ENCODE data around the gene NHERF1.

The NHERF1 gene

GRCh38 chr17:74750327-74751069 is 2.1 kb downstream of the NHERF1 start:
- DNase-seq: no peak

- DNase-seq: no peak
Observed at GRCh38 chr17:74752415-74752814, 4.0 kb downstream of the NHERF1 start.

GRCh38 chr17:74752822-74753401 is 4.5 kb downstream of the NHERF1 start:
- DNase-seq: no peak

DNA sequence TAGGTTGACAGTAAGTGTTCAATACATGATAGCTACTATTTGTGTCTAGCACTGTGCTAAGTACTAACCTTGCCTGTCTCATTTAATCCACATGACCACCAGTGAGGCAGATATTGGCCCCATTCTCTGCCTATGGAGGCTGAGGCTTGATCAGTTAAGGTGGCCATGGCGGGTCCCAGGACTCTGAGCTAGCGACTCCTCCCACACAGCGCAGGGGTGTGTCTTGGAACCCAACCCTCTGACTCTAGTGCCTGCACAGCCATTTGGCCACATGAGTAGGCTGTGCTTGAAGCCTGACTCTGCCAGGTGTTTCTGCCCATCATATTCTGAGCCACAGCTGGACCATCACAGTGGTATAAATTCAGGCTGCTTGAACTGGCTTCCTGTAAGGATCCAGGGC is 6.4 kb downstream of the NHERF1 start:
- no peak for DNase-seq

DNA sequence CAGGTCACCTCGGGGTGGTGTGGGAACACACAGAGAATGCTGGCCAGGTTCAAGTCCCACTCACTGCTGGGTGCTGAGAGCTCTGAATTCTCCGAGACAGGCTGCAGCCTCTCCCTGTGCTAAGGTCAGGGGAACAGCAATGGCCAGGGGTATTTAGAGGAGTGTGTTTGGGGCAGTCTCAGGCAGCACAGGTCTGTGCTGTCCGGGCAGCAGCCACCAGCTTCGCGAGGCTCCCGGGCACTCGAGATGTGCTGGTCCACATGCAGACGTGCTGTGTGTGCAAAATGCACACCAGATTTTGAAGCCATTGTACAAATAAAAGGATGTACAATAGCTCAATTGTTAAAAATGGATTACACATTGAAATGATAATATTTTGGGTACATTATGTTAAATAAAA is 7.1 kb downstream of the NHERF1 start:
- DNase-seq: no peak

- no peak for DNase-seq
Observed at GRCh38 chr17:74756891-74757290, 8.5 kb downstream of the NHERF1 start.

DNA sequence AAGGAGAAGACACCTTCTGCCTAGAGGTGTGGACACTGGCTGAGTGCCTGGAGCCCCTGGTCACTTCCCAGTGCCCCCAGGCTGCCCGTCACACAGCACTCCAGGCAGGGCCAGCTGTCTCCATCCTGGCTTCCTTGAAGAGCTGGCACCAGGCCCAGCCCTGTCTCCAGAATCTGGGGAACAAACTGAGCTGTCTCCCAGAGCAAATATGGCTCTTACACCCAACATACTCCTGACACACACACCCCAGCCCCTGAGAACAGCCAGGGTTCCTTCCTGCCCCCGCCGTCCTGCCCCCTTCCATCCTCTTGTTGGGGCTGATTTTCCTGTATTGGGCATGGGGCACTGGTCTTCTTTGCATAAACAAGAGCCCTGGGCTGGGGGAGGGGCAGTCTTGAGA is 9.1 kb downstream of the NHERF1 start:
- no peak for DNase-seq

GRCh38 chr17:74757931-74758847 is 9.8 kb downstream of the NHERF1 start:
- DNase-seq: no peak

- no peak for DNase-seq
Observed at GRCh38 chr17:74758848-74759168, 10.4 kb downstream of the NHERF1 start.

DNA sequence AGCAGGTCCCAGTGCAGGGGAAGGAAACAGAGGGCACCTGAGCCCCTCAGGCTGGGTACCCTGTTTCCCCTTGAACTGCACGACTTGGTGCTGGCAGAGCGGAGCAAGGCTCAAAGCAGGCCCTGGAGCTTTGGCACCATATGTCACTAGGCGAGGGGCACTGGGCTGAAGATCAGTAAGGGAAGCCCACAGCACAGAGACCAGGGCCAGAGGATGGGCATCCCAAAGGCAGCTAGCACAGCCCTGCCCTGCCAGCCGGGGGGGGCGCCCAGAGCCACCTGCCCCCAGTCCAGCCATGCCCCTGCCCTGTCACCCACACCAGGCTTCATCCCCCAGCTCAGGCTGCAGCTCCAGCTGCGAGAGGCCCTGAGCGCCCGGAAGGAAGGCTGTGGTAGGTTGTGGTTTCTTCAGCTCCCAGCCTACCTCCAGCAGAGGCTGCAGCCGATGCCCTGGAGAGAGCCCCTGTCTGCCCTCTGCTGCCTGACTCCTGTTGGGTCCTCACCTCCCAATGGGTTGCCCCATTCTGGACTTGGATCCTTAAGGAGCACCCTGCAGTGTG is 10.9 kb downstream of the NHERF1 start:
- peak; percentile 62 for DNase-seq

DNA sequence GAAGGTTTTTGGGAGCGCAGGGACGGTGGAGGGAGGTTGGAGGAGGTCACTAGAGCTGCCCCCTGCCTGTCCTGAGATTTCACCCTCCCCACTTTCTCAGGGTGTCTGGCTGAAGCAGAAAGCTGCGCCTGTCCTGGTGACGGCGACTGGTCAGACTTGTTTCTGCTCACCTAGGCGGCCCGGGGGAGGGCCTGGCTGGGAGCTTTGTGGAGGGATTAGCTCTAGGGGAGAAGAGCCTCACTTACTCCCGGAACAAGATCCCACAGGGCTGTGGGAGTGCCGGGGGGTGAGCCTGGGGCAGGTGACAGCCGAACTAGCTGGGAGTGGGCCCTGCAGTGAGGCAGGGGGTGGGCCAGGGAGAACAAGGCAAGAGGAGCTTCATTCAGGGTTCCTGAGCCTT is 11.5 kb downstream of the NHERF1 start:
- DNase-seq: no peak

DNA sequence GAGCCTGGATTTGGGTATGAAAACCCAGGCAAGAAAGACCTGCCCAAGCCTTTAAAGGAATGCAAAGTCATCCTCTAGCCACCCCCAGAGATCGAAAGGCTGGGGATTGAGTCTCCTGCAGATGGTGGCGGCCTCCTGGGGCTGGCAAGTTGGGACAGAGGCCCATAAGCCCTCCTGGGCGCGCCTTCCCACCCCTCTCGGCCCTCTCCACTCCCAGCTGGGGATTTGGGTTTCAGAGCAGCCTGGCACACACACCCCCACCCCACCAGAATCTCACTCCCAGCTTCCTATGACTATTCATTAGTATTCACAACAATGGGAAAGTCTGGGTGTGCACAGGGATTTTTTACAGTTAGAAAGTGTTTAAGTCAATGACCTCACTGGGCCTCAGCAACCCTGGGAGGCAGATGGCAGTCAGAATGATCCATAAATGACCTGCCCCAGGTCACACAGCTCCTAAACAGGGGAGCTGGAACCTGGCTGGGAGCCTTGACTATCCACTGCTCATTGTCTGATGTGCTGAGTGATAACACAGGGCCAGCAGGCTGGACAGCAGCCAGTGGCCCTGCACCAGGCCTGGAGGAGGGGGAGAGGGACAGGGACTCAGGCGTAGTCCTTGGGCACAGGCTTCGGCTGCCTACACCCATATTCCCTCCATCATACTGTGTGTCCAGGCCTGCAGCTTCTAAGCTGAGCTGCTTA is 12.1 kb downstream of the NHERF1 start:
- DNase-seq: no peak

DNA sequence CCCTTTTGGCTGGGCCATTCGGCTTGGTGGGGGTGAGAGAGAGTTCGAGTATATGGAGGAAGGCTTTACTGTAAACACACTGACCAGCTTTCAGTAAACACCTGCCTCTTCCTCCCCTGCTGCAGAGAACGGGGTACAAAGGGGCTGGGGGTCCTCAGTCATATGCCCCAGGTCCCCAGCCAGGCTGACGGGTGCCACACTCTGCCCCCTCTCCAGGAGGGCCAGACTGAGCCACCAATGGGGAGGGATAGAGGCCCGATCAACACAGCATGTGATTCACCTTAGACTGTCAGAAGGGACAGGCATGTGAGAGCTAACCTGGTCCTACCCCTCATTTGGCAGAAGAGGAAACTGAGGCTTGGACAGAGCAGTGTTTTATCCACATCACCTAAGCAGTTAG is 13.0 kb downstream of the NHERF1 start:
- no peak for DNase-seq

- DNase-seq: no peak
Observed at GRCh38 chr17:74761931-74762330, 13.5 kb downstream of the NHERF1 start.

GRCh38 chr17:74763565-74764387 is 15.3 kb downstream of the NHERF1 start:
- no peak for DNase-seq

DNA sequence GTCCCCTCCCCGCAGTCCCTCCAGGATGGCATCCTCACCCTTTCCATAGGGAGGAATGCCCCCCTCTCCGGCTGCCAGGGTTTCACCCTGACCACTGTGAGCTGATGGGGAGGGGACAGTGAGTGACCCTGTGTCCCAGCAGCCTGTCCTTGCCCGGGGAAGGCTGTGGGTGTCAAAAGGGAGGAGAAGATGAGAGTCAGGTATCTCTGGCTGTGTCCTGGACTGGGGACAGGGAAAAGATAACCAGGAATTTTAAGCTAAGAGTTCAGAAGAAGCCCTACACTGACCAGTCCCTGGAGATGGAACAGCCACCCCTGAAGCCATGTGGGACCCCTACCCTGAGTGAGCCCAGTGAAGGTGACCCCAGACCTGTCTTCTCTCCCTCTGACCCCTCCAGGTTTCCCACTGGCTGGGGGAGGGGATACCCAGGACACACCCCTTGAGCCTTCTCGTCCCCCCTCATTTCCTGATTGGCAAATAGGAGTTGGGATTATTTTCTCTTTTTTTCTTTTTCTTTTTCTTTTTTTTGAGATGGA is 16.4 kb downstream of the NHERF1 start:
- DNase-seq: no peak

DNA sequence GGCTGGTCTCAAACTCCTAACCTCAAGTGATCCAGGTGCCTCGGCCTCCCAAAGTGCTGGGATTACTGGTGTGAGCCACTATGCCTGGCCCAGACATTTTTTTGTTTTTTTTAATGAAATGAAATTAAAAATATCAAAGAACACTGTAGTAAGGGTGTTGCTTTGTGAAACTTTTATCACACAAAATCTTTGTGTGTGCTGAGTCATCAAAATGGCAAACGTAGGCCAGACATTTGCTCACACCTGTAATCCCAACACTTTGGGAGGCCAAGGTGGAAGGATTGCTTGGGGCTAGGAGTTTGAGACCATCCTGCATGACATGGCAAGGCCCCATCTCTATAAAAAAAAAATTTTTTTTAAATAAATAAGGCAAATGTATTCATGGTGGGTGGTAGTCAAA is 18.0 kb downstream of the NHERF1 start:
- DNase-seq: no peak

DNA sequence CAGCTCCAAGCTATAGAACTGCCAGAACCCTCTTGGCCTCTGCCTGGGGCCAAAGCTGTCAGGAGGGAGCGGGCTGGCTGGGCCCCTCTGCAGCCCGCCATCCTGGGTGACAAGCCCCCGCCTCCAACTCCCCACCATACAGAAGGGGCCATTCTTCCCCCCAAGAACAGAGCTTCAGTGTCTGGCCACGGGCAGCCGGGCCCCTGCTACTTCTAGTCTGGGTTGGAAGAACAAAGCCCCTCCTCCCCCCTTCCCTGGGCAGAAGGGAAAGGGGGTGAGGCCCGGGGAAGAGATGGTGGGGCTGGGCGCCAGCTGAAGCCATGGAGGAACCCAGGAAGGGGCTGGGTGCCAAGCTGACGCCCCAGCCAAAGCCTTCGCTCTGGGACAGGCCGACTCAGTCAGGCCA is 18.7 kb downstream of the NHERF1 start:
- DNase-seq: no peak

DNA sequence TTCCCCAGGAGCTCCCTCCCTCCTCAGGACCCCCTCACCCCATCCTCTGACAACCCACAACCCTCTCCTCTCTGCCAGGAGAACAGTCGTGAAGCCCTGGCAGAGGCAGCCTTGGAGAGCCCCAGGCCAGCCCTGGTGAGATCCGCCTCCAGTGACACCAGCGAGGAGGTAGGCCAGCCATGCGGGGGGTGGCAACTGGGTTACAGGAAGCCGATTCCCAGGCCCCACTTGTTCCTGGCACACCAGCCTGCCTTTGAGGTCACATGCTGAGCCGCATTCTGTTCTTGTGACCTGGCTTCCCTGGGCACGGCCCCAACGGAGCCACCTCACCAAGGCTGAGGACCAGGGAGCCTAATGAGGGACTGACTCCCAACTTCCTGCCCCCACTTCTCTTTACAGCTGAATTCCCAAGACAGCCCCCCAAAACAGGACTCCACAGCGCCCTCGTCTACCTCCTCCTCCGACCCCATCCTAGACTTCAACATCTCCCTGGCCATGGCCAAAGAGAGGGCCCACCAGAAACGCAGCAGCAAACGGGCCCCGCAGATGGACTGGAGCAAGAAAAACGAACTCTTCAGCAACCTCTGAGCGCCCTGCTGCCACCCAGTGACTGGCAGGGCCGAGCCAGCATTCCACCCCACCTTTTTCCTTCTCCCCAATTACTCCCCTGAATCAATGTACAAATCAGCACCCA is 19.8 kb downstream of the NHERF1 start:
- DNase-seq: no peak

GRCh38 chr17:74768763-74769114 is 20.3 kb downstream of the NHERF1 start:
- DNase-seq: no peak

- no peak for DNase-seq
Observed at GRCh38 chr17:74769266-74769855, 20.9 kb downstream of the NHERF1 start.
